NCI-H446 (cell line): ENCODE results near the gene CR1.
A peak's percentile ranks its signal among the peaks of the same experiment; 100 is the strongest.
"Not testable (repeated sequence)": the region's sequence is repeated elsewhere in the genome, so short reads cannot be mapped to it uniquely, and the experiment has no call there.

Experiments
- DNase-seq, 2 experiments: peaks; one replicate each; lab custom pipeline; 2025; lab: John Stamatoyannopoulos, UW

CR1 gene

GRCh38 chr1:207672522-207673130 is 176.7 kb downstream of the CR1 start:
- DNase-seq: peak; percentile 7 to 26

GRCh38 chr1:207673399-207673798 is 177.4 kb downstream of the CR1 start:
- no peak for DNase-seq

GRCh38 chr1:207676153-207676552 is 180.2 kb downstream of the CR1 start:
- DNase-seq: no peak

GRCh38 chr1:207680590-207681388 is 184.8 kb downstream of the CR1 start:
- not testable (repeated sequence) for DNase-seq

- DNase-seq: not testable (repeated sequence)
Measured at GRCh38 chr1:207682872-207683434, 187.0 kb downstream of the CR1 start.

GRCh38 chr1:207690551-207690950 is 194.6 kb downstream of the CR1 start:
- DNase-seq: not testable (repeated sequence)

GRCh38 chr1:207691010-207691409 is 195.1 kb downstream of the CR1 start:
- no peak for DNase-seq
